SK-N-MC (cell line): ENCODE results near the gene ITPR2.

Source experiments
- EZH2 ChIP-seq: fragments of 200-600 bp; sonication (generic); IDR thresholded peaks from one replicate; pipeline ENCODE4 v1.6.1; 2017; ENCODE audit warnings: antibody characterized with exemption
- POLR2AphosphoS5 ChIP-seq: IDR thresholded peaks from 2 replicates; pipeline ENCODE4 v1.6.1; 2012; ENCODE audit warnings: mild to moderate bottlenecking, low read depth, low read length, borderline replicate concordance

DNA sequence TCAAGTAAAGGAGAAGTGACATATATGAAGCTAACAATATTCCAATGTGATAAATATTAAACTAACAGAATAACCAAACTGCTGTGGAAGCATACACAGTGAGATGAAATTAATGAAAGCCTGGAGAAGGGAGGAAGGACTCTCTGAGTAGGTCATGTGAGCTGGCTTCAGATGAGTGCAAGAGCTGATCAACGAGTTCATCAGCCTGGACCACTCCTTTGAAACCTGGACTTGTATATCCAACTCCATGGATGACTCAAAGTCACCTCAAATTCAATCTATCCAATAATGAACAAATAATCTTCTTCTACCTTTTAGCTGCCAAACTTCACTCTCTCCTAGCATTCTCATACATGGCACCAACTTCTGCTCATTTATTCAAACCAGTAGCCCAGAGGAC, 391.6 kb downstream of the ITPR2 start:
- TF ChIP-seq POLR2AphosphoS5 (no peak), EZH2 (no peak)
